Measurements from ENCODE around the gene MOGAT3. TPM values are rescaled to one million over a fixed set of nuclear protein-coding genes. Genes with fewer than 3 reads are reported as not detected.

Gene MOGAT3
- total and polyA plus RNA-seq, 2 experiments from 2014 or later, result 0.44 TPM; not detected in 1

GRCh38 chr7:101185258-101185839 lies 15.5 kb downstream of the MOGAT3 start:
- Histone ChIP-seq H3K4me2 (no peak overlapping the region), H4K20me1 (replicated peaks; ENCODE audit: insufficient read depth) (no peaks in the 10 kb centered on the region), H3K79me2 (replicated peaks; ENCODE audit: insufficient read depth) (no peaks in the 10 kb centered on the region), H3K4me3 (no peak overlapping the region), H3F3A (replicated peaks; ENCODE audit: low read depth) (peaks cover 10% of the 10 kb centered on the region; the same call in 1 of the 2 replicates), H3K27me3 (ENCODE audit: insufficient read depth) (peaks cover 13% of the 10 kb centered on the region), H2AFZ (no peak overlapping the region), H3K36me3 (ENCODE audit: insufficient read depth) (no peaks in the 10 kb centered on the region), H3K9me2 (ENCODE audit: insufficient read depth) (no peaks in the 10 kb centered on the region), H3K4me1 (ENCODE audit: insufficient read depth) (no peaks in the 10 kb centered on the region; the same call in 1 of the 2 replicates), H3K27ac (ENCODE audit: low read depth) (no peak overlapping the region)
- Mint-ChIP-seq H3K9me3 (no peaks in the 10 kb centered on the region), H3K27me3 (ENCODE audit: insufficient read depth, low read depth, poor library complexity) (peaks cover 18% of the 10 kb centered on the region), H3K36me3 (ENCODE audit: low read depth) (no peaks in the 10 kb centered on the region), H3K4me1 (peaks cover 11% of the 10 kb centered on the region), H3K27ac (no peak overlapping the region), H3K4me3 (no peak overlapping the region)
- DNase-seq (ENCODE audit: low spot score), result no peak
- ATAC-seq, result no peak
- TF ChIP-seq POLR2AphosphoS5 (IDR thresholded peaks at IDR 0.05; ENCODE audit: low read depth), result no peak
- no peak for TF ChIP-seq NANOG (IDR thresholded peaks at IDR 0.05; ENCODE audit: borderline replicate concordance)
- no peak for TF ChIP-seq EZH2phosphoT487 (IDR thresholded peaks at IDR 0.05; ENCODE audit: unreplicated experiment)
- no peak for TF ChIP-seq JUNB (IDR thresholded peaks at IDR 0.05; ENCODE audit: unreplicated experiment)
- TF ChIP-seq CREB1 (CRISPR knock-in tag; IDR thresholded peaks at IDR 0.05; ENCODE audit: low read depth), result no peak
- no peak for TF ChIP-seq CTCF (conservative IDR thresholded peaks at IDR 0.05; ENCODE audit: low read depth in 2 of 2)
- TF ChIP-seq STAT1 (IDR thresholded peaks at IDR 0.05; ENCODE audit: unreplicated experiment), result no peak
- TF ChIP-seq, protein P1, sequence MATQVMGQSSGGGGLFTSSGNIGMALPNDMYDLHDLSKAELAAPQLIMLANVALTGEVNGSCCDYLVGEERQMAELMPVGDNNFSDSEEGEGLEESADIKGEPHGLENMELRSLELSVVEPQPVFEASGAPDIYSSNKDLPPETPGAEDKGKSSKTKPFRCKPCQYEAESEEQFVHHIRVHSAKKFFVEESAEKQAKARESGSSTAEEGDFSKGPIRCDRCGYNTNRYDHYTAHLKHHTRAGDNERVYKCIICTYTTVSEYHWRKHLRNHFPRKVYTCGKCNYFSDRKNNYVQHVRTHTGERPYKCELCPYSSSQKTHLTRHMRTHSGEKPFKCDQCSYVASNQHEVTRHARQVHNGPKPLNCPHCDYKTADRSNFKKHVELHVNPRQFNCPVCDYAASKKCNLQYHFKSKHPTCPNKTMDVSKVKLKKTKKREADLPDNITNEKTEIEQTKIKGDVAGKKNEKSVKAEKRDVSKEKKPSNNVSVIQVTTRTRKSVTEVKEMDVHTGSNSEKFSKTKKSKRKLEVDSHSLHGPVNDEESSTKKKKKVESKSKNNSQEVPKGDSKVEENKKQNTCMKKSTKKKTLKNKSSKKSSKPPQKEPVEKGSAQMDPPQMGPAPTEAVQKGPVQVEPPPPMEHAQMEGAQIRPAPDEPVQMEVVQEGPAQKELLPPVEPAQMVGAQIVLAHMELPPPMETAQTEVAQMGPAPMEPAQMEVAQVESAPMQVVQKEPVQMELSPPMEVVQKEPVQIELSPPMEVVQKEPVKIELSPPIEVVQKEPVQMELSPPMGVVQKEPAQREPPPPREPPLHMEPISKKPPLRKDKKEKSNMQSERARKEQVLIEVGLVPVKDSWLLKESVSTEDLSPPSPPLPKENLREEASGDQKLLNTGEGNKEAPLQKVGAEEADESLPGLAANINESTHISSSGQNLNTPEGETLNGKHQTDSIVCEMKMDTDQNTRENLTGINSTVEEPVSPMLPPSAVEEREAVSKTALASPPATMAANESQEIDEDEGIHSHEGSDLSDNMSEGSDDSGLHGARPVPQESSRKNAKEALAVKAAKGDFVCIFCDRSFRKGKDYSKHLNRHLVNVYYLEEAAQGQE (IDR thresholded peaks at IDR 0.05; ENCODE audit: unreplicated experiment), result no peak
- no peak for TF ChIP-seq ZNF114 (CRISPR knock-in tag; IDR thresholded peaks at IDR 0.05)
- no peak for TF ChIP-seq ZNF331 (CRISPR knock-in tag; IDR thresholded peaks at IDR 0.05; ENCODE audit: low read depth)
- TF ChIP-seq, protein P2, sequence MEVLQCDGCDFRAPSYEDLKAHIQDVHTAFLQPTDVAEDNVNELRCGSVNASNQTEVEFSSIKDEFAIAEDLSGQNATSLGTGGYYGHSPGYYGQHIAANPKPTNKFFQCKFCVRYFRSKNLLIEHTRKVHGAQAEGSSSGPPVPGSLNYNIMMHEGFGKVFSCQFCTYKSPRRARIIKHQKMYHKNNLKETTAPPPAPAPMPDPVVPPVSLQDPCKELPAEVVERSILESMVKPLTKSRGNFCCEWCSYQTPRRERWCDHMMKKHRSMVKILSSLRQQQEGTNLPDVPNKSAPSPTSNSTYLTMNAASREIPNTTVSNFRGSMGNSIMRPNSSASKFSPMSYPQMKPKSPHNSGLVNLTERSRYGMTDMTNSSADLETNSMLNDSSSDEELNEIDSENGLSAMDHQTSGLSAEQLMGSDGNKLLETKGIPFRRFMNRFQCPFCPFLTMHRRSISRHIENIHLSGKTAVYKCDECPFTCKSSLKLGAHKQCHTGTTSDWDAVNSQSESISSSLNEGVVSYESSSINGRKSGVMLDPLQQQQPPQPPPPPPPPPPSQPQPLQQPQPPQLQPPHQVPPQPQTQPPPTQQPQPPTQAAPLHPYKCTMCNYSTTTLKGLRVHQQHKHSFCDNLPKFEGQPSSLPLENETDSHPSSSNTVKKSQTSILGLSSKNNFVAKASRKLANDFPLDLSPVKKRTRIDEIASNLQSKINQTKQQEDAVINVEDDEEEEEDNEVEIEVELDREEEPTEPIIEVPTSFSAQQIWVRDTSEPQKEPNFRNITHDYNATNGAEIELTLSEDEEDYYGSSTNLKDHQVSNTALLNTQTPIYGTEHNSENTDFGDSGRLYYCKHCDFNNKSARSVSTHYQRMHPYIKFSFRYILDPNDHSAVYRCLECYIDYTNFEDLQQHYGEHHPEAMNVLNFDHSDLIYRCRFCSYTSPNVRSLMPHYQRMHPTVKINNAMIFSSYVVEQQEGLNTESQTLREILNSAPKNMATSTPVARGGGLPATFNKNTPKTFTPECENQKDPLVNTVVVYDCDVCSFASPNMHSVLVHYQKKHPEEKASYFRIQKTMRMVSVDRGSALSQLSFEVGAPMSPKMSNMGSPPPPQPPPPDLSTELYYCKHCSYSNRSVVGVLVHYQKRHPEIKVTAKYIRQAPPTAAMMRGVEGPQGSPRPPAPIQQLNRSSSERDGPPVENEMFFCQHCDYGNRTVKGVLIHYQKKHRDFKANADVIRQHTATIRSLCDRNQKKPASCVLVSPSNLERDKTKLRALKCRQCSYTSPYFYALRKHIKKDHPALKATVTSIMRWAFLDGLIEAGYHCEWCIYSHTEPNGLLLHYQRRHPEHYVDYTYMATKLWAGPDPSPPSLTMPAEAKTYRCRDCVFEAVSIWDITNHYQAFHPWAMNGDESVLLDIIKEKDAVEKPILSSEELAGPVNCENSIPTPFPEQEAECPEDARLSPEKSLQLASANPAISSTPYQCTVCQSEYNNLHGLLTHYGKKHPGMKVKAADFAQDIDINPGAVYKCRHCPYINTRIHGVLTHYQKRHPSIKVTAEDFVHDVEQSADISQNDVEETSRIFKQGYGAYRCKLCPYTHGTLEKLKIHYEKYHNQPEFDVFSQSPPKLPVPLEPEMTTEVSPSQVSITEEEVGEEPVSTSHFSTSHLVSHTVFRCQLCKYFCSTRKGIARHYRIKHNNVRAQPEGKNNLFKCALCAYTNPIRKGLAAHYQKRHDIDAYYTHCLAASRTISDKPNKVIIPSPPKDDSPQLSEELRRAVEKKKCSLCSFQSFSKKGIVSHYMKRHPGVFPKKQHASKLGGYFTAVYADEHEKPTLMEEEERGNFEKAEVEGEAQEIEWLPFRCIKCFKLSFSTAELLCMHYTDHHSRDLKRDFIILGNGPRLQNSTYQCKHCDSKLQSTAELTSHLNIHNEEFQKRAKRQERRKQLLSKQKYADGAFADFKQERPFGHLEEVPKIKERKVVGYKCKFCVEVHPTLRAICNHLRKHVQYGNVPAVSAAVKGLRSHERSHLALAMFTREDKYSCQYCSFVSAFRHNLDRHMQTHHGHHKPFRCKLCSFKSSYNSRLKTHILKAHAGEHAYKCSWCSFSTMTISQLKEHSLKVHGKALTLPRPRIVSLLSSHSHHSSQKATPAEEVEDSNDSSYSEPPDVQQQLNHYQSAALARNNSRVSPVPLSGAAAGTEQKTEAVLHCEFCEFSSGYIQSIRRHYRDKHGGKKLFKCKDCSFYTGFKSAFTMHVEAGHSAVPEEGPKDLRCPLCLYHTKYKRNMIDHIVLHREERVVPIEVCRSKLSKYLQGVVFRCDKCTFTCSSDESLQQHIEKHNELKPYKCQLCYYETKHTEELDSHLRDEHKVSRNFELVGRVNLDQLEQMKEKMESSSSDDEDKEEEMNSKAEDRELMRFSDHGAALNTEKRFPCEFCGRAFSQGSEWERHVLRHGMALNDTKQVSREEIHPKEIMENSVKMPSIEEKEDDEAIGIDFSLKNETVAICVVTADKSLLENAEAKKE (CRISPR knock-in tag; IDR thresholded peaks at IDR 0.05), result no peak
- no peak for TF ChIP-seq ETS1 (IDR thresholded peaks at IDR 0.05)
- TF ChIP-seq EZH2 (IDR thresholded peaks at IDR 0.05; ENCODE audit: low read depth, unreplicated experiment), result no peak
